GM19328 (cell line): Measurements from ENCODE around the gene PLXNA3.

Experiments used
- ATAC-seq: cut with Tn5 transposase; IDR thresholded peaks from one replicate; pipeline ENCODE4 v1.9.1; 2021; ENCODE audit warnings: mild to moderate bottlenecking, moderate library complexity; ENCODE audit not compliant: unreplicated experiment

PLXNA3 gene

GRCh38 chrX:154476821-154477220 is 18.7 kb downstream of the PLXNA3 start:
- ATAC-seq: no peak

- no peak for ATAC-seq
Measured at GRCh38 chrX:154477891-154478477, 19.9 kb downstream of the PLXNA3 start.

DNA sequence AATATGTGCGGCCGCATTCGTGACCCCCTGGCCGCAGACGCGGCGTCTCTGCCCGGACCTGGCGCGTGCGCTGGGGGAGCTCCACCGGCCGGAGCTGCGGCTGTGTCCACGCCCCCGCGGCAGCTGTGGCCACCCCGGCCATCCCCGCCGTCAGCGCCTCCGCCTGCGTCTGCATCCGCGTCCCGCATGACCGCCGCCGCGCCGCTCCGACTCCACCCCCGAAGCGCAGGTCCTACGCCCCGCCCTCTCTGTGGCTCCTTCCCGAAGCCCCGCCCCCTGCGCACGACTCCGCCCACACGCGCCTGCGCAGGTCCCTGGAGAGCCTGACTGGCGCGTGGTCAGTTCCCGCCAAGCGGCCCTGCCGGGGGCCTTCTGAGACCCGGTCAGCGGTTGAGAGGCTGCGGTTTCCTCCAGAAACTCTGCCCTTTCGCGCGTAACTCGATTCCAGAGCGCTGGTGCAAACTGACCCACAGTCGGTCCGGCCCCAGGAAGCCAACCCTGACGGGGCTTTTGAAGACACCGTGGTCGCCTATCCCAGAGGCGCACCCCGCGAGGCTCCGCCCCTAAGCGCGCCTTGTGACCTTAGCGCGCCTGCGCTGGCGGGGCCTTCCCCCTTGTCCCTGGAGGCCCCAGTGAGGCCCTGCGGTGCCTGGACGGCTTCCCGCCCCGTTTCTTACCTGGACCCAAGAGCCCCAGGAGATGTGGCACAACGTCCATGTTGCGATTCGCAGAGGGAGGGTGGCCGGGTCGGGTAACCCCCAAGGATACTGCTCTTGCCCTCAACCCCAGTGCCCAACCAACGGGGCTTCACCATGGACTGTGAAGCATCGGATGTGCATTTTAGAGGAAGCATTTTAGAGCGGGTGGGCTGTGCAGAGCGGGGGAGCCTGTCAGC is 20.9 kb downstream of the PLXNA3 start, which contains the start of gene LAGE3:
TSS of gene LAGE3 (minus strand) at position 554 of the 895 bp plus-strand sequence. CDS start at position 188, 366 bp downstream.
- ATAC-seq: peak; percentile 79

- no peak for ATAC-seq
Measured at GRCh38 chrX:154481195-154481594, 23.1 kb downstream of the PLXNA3 start.

GRCh38 chrX:154481911-154482601 is 24.0 kb downstream of the PLXNA3 start:
- ATAC-seq: no peak

DNA sequence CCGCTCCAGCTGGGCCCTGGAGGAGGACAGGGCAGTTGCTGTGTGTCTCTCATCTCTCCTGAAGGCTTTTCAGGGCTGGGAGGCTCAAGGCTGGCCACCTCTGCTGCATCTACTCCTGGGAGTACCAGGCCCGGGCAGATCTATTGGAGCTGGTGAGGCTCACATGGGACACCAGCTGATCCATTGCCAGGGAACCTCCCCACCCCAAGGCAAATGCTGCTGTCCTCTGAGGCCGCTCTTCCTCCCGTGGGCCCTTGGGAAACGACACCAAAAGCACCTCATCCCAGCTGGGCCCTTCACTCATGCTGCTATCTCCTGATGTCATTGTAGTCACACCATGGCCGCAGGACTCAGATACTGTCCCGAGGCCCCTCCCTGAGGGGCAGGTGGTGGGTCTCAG is 24.7 kb downstream of the PLXNA3 start:
- no peak for ATAC-seq

DNA sequence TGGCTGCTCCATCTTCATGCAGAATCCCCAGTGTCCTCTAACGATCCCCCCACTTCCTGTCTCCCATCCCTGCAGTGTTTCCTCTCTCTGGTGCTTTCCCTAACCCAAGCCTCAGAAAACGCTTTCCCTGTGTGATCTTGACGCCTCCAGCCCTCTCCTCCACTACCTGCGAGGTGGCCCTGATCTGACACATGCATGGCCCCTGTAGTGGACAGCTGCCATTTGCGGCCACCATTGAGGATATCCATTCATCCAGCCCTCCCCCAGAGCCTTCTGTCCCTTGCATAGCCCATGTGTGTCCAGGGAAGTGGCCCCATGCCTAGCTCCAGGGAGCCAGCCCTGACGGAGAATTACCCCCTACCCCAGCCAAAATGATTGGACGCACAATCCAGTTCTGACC is 25.2 kb downstream of the PLXNA3 start:
- no peak for ATAC-seq

DNA sequence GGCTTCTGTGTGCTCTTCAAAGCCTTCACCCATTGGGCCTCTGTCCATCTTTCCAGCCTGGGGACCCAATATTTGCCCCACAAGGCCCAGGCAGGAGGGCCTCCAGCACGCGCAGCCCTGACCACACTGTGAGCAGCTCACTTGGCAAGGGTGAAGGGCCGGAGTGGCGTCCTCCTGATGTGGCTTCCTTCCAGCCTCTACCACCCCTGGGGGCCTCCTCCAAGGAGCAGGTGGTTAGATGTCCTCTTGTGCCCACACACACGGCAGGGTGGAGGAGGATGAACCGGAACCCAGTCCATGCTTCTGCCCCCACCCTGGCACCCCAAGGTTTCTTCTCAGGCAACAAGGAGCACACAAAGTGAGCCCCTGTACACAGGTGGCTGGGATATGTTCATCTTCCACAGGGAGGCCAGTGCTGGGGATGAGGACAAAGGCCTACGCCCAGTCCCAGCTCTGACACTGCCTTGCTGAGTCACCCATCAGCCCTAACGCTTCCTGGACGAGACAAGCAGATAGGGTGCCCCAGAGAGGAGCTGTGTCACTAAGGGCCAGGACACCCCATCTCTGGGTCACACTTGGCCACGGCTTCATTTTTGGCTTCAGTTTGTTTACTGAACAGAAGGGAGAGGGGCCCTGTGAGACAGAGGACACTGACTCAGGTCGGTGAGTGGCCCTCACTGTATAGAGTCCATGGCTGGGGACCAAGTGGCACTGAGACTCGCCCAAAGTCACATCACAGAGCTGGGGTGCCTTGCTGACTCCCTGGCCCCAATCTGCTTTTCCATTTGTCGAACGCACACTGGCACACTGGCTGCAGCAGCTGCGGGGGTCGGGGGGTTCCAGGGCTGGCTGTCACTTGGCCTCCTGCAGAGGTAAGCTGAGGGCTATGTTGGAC is 26.4 kb downstream of the PLXNA3 start:
- no peak for ATAC-seq

DNA sequence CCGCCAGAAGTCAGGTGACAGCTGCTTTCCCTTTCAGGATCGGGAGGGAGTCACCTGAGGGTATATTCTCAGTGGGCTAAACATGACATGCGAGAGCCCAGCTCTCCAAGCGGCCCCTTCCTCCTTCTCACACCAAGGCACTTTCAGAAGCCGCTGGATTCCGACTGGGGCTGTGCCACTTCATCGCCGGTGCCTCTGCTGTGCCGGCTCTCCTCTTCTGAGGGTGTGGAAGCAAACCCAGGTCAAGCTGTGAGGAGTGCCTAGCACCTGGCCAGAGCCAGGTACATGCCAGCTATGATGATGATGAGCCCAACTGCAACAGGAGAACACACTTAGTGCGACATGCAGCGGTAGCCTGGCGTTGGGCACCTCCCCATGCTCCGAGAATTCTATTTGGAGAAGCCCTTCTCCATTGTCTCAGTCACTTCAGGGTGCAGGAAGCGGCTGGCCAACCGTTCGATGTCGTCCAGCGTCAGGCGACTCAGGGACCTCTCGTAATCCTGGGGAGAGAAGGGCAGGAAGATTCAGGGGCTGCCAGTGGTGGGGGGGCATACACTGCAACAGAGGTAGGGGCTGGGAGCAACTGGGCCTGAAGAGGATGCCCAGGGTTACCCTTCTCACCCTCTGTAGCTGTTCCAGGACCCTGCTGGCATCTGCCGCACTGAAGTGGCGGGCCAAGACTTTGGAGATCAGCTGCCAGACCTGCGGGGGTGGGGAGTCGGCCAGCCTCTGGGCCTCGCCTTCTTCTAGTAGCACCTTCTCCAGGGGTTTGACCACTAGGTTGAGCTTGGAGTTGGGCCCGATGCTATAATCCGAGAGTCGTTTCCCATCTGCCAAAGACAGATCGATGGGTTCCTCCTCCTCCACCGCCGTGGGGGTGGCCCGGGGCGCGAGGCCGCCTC is 27.3 kb downstream of the PLXNA3 start:
- no peak for ATAC-seq

DNA sequence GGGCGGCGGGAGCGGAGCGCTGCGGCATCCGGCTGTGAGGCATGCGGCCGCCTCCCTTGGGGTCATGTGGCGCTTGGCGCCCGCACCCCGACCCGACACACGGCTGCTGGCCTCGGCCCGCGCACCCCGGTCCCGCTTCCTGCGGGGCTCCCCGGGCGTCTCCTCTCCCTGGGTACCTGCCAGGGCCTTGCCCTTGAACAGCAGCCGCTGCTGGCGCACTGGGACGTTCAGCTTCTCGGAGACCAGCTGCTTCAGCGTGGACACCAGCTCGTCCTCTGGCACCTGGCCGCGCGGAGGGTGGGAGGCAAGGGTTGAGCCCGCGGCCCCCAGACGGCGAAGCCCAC is 27.9 kb downstream of the PLXNA3 start:
- no peak for ATAC-seq

DNA sequence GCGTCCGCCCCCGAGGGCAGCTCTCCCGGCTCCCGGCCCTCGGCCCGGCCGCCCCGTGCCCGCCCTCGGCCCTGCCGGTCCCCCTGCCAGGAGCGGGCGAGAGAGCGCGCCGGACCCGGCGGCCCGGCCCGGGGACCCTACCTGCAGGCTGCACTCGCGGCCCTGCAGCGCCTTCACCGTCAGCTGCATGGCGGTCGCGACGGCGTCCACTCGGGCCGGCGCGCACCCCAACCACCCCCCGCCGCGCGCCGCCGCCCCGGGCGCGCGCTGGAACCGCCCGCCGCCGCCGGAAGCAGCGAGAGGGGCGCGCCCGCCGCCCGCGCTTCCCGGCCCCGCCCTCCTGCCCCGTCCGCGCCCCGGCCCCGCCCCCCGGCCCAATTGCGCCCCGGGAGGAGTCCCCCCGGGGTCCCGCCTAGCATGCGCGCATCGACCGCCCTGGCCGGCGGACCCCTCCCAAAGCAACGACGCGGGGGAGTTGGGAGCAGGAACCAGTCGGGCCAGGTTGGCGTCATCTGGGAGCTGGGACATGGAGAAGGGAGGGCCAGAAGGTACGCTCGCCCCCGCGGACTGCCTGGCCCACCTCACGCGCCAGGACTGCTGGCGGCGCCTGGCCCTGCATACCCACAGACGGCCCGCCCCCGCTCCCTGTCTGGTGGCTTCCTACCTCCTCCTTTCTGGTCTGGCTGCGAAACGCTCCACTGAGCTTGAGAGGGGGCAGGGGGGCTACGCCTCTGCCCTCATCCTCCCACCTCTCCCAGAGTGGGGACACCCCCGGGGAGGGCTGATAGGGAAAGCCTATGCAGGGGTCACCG is 28.5 kb downstream of the PLXNA3 start, which contains the start of gene UBL4A:
TSS of gene UBL4A (minus strand) at position 220 of the 812 bp plus-strand sequence. CDS start at position 189, 31 bp downstream.
- ATAC-seq: no peak

- ATAC-seq: no peak
Measured at GRCh38 chrX:154487518-154488290, 29.6 kb downstream of the PLXNA3 start.

DNA sequence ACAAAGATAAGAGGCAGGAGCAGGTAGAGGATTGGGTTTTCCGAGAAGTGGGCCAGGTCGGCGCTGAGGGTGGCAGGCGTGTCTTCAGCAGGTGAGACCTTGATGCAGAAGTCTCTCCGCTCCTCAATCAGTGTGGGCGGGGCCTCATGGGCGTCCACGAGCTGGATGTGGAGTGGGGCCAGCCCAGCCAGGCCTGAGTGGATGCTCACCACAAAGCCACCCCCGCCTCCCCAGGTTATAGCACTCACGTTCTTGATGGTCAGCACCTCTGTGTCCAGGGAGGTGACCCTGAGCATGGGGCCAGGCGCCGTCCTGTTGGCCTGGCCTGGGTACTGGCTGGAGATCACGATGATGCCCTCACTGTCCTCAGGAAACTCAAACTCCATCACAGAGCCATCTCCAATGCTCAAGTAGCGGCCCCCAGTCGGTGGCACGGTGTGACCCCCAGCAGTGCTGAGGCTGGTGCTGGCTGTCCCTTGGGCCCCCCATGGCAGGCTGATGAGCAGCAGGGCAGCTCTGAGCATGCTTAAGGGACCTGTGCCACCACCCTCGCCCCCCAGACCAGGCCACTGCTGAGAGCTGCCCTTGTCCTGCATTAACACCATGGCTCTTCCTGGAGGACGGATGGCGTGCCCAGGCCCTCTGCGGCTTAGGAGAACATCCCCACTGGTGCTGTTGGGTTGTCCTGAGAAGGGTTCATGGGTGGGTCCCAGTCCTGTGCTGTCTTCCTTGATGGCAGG is 30.4 kb downstream of the PLXNA3 start:
- ATAC-seq: no peak

DNA sequence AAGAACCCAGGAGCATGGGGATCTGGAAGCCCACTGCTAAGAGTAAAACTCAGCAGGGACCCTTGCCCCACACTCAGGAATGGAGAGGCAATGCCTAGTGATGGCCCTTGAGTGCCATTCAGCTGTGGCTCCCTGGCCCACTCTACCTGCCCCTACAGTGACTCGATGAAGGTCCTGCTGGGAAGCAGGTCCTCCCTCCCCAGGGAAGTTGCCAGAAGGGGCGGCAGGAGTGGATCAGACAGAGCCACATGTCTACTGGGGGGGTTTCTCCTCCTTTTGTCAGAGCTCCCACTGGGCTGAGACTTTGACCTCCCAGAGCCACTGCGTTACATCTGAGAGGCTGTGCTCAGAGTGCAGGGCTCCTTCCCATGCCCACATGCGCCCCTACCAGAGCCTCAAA is 31.1 kb downstream of the PLXNA3 start:
- ATAC-seq: no peak

GRCh38 chrX:154490021-154490413 is 31.9 kb downstream of the PLXNA3 start:
- ATAC-seq: peak; percentile 17

DNA sequence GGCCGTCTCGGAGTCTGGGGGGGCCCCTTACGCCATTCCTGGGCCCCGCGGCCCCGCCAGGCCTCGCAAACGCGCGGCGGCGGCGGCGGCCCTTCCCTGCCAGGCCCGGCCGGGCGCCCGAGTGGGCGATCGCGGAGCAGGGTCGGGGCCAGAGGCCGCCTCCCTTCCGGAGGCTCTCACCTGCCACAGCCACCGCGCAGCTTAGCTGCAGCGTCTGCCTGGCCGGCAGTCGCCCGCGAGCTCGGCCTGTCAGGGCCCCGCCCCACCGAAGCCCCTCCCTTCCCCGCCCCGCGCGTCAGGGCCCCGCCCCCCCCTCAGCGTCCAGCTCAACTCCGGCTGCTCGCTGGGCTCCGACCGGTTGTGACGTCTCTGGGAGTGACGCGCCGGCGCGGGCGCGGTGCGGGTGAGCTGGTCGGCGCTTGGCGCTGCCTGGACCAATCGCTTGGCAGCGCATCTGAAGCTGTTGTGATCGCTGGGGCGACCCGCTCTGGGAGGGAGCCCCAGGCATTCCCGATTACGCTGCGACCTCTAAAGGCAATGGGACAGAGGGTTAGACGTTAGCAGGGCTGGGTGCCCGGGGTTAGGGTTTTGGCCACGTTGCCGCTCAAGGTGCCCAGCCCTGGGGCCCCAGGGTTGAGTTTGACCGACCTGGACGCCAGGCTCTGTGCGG is 32.5 kb downstream of the PLXNA3 start, which contains the start of gene SLC10A3:
TSS of gene SLC10A3 (minus strand) at position 216 of the 670 bp plus-strand sequence. CDS start 1,689 bp downstream, outside the sequence.
- peak; percentile 81 for ATAC-seq

DNA sequence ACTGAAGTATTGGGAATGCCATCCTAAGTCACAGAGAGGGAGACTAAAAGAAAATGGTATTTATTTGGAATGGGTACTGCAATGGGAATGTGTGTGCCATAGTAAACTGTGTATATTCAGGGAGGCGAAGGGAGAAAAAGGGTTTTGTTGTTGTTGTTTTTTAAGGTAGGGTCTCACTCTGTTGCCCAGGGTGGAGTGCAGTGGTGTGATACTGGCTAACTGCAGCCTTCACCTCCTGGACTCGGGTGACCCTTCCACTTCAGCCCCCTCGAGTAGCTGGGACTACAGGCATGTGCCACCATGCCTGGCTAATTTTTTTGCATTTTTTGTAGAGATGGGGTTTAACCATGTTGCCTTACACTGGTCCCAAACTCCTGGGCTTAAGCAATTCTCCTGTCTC is 36.6 kb downstream of the PLXNA3 start:
- no peak for ATAC-seq
